ENCODE measurements around the gene CSTB. TPM values are rescaled to one million over a fixed set of nuclear protein-coding genes. Genes with fewer than 3 reads are reported as not detected.
A peak's percentile ranks its signal among the peaks of the same experiment; 100 is the strongest.
"Not testable (repeated sequence)": the region's sequence is repeated elsewhere in the genome, so short reads cannot be mapped to it uniquely, and the experiment has no call there.

Gene CSTB
- total and polyA plus RNA-seq, 12 donors = 9.5 to 143 (median 60.6) TPM

GRCh38 chr21:43824333-43825241 lies 48.5 kb upstream of the CSTB start:
- Histone ChIP-seq H3K27ac (no peak overlapping the region), H3K27me3 (no peaks in the 10 kb centered on the region), H3K9me3 (replicated peaks in 1 of 3) (no peaks in the 10 kb centered on the region), H3K4me3 (no peak overlapping the region), H3K36me3 (replicated peaks in 1 of 2) (no peaks in the 10 kb centered on the region), H3K4me1 (replicated peaks in 1 of 2) (no peaks in the 10 kb centered on the region)
- 62 to 71% (median 63%) methylated on average over 13 to 17 of the region's 17 CpGs for WGBS, 4 donors
- peak in 4 of 7 donors; percentile 49 to 57 (median 52) for DNase-seq
- intact Hi-C loops (cut with DNase I) = no loop called here
- no peak for TF ChIP-seq POLR2A (IDR thresholded peaks at IDR 0.05)
- no peak for TF ChIP-seq CTCF (IDR thresholded peaks at IDR 0.05)

GRCh38 chr21:43822741-43823140 lies 46.6 kb upstream of the CSTB start:
- WGBS, 4 donors = 78 to 97% (median 87%) methylated on average over 2 to 5 of the region's 5 CpGs
- intact Hi-C loops (cut with DNase I); DNase-seq: not testable (repeated sequence)

GRCh38 chr21:43822166-43822565 lies 46.1 kb upstream of the CSTB start:
- H3K36me3 ChIP-seq (replicated peaks in 1 of 2); DNase-seq; intact Hi-C loops (cut with DNase I); H3K9me3 ChIP-seq (replicated peaks in 1 of 3); H3K27ac ChIP-seq; H3K4me3 ChIP-seq; H3K4me1 ChIP-seq (replicated peaks in 1 of 2); H3K27me3 ChIP-seq: not testable (repeated sequence)
- 88 to 96% (median 91%) methylated on average over 8 to 25 of the region's 25 CpGs for WGBS, 4 donors

More at GRCh38 chr21:43822741-43823140, 46.6 kb upstream of the CSTB start:
- not testable (repeated sequence) for H3K27ac ChIP-seq; H3K4me3 ChIP-seq; H3K36me3 ChIP-seq (replicated peaks in 1 of 2); H3K4me1 ChIP-seq (replicated peaks in 1 of 2); H3K9me3 ChIP-seq (replicated peaks in 1 of 3); H3K27me3 ChIP-seq

- H3K27ac ChIP-seq = no peak overlapping the region
- H3K4me1 ChIP-seq (replicated peaks in 1 of 2) = no peaks in the 10 kb centered on the region
- H3K27me3 ChIP-seq = no peaks in the 10 kb centered on the region
- WGBS, 4 donors = 82 to 94% (median 87%) methylated on average over 11 of the region's 11 CpGs
- no peaks in the 10 kb centered on the region for H3K36me3 ChIP-seq (replicated peaks in 1 of 2)
- intact Hi-C loops (cut with DNase I) = no loop called here
- no peak for DNase-seq
- no peak for TF ChIP-seq POLR2A (IDR thresholded peaks at IDR 0.05)
- no peak for TF ChIP-seq CTCF (IDR thresholded peaks at IDR 0.05)
- no peaks in the 10 kb centered on the region for H3K9me3 ChIP-seq (replicated peaks in 1 of 3)
- no peak overlapping the region for H3K4me3 ChIP-seq
These were observed 44.4 kb upstream of the CSTB start for GRCh38 chr21:43820466-43820865.

DNA sequence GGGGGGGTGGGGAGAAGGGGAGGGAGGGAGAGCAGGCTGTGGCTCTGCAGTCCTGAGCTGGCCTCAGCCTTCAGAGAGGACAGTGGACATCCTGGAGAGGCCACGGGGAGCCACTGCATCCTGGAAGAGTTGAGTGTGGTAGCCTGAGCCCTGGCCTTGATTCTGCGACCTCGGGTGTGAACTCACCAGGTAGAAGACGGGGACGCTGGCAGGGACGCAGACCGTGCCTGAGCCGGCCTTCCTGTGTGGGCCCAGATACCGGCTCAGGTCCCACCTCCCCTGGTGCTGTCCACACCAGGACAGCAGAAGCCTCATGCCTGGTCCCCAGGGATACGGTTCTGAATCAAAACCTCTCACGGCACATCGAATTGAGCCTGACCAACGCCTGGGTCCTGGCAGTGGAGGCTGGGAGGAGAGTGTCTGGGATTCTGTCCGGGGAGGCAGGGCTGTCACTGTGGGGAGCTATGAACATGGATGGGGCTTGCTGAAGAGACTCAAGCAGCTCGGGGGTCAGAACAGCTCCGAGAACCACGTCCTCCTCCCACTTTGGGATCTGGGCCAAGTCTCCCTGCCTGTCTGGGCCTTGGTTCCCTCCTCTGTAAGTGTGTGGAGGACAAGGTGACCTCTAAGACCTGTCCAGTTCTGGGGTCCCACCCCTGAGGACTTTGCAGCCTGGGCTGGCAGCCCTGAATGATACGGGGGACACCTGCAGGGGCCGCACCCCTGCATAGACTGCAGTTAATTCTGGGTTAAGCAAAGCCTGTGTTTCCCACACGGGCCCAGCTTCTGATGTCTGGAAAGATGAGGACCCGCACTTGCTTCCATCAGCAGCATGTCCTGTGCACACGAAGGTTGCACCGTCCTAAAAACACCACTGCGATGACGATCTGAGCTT lies 43.6 kb upstream of the CSTB start:
- H3K36me3 ChIP-seq (replicated peaks in 1 of 2) = no peaks in the 10 kb centered on the region
- 89 to 91% (median 90%) methylated on average over 12 to 25 of the region's 25 CpGs for WGBS, 4 donors
- H3K27ac ChIP-seq = no peak overlapping the region
- intact Hi-C loops (cut with DNase I) = no loop called here
- TF ChIP-seq CTCF (IDR thresholded peaks at IDR 0.05) = no peak
- no peak for TF ChIP-seq POLR2A (IDR thresholded peaks at IDR 0.05)
- H3K4me1 ChIP-seq (replicated peaks in 1 of 2) = no peaks in the 10 kb centered on the region
- H3K27me3 ChIP-seq = no peaks in the 10 kb centered on the region
- H3K9me3 ChIP-seq (replicated peaks in 1 of 3) = no peaks in the 10 kb centered on the region
- DNase-seq = no peak
- H3K4me3 ChIP-seq = no peak overlapping the region

Data from adrenal gland (tissue), 12 donors.